Lung (tissue), 12 donors: ENCODE measurements around the gene RALB. TPM values are rescaled to one million over a fixed set of nuclear protein-coding genes. Genes with fewer than 3 reads are reported as not detected.

Experiments
- ATAC-seq: fragments of 200-7000 bp; cut with Tn5 transposase; one replicate; pipeline ENCODE4 v1.9.1; 2020; ENCODE audit warnings: moderate number of reproducible peaks; ENCODE audit not compliant: insufficient read depth, low FRiP score
- DNase-seq, 3 donors: peaks; one replicate each; pipeline ENCODE4 v3.0.0-alpha.2; 2013 to 2017
- H3K27ac ChIP-seq, 2 donors: one replicate each; pipeline ENCODE4 v1.5.1; 2013; ENCODE audit warnings: mild to moderate bottlenecking in 2 of 2, moderate library complexity in 2 of 2, control low read depth in 1 of 2, inconsistent platforms in 1 of 2, low read depth in 1 of 2, low read length in 1 of 2
- H3K27me3 ChIP-seq, 3 donors: one replicate each; pipeline ENCODE4 v1.5.1; 2013; ENCODE audit warnings: low read length in 2 of 3; ENCODE audit not compliant: control insufficient read depth in 3 of 3, insufficient read depth in 3 of 3
- H3K36me3 ChIP-seq, 4 donors: one replicate each; pipeline ENCODE4 v1.5.1; 2013; ENCODE audit warnings: low read length in 4 of 4, mild to moderate bottlenecking in 1 of 4, moderate library complexity in 1 of 4; ENCODE audit not compliant: control insufficient read depth in 4 of 4, insufficient read depth in 4 of 4
- H3K4me1 ChIP-seq, 5 donors: one replicate each; pipeline ENCODE4 v1.5.1; 2013; ENCODE audit warnings: low read length in 5 of 5, mild to moderate bottlenecking in 2 of 5, moderate library complexity in 1 of 5; ENCODE audit not compliant: control insufficient read depth in 5 of 5, insufficient read depth in 5 of 5
- H3K4me3 ChIP-seq: one replicate; pipeline ENCODE4 v1.5.1; 2013; ENCODE audit warnings: mild to moderate bottlenecking, control low read depth, moderate library complexity
- H3K9ac ChIP-seq, 2 donors: one replicate each; pipeline ENCODE4 v1.5.1; 2013; ENCODE audit warnings: low read length in 2 of 2, control low read depth in 1 of 2; ENCODE audit not compliant: insufficient read depth in 1 of 2
- H3K9me3 ChIP-seq, 4 donors: one replicate each; pipeline ENCODE4 v1.5.1; 2013; ENCODE audit warnings: low read length in 3 of 4, mild to moderate bottlenecking in 1 of 4, moderate library complexity in 1 of 4; ENCODE audit not compliant: control insufficient read depth in 4 of 4, insufficient read depth in 3 of 4
- WGBS, 2 donors: extraction: QIAGEN DNeasy Blood & Tissue Kit; methylation state at CpG; one replicate each; pipeline ENCODE4 v1.1.7; 2013; 5-methylcytosine and 5-hydroxymethylcytosine counted together
- polyA plus RNA-seq, 2 donors: library from polyadenylated mRNA; stranded (reverse); fragments of 200-250 nt; gene quantifications; one replicate each; pipeline ENCODE4 v1.2.1, GENCODE V29; 2013
- total RNA-seq, 2 donors: library from RNA; depleted of rRNA in 1 of 2; stranded (reverse); fragments of >200 nt in 1 of 2; gene quantifications; one replicate each; pipeline ENCODE4 v1.2.1, GENCODE V29; 2014 to 2021
- TF ChIP-seq, protein P1 (sequence below): IDR thresholded peaks from 2 replicates; pipeline ENCODE4 v1.5.1; 2012; ENCODE audit warnings: mild to moderate bottlenecking; ENCODE audit errors: control extremely low read depth, extremely low read depth
- donor health status: control.
- donor health status: control.
- donor health status: Bipolar disorder and iron deficiency.
- donor health status: healthy.
- donor health status: DM: yes; HTN: yes; CAD: no.

RALB gene
- total and polyA plus RNA-seq, 4 donors = 34.6 to 111 (median 77.1) TPM

DNA sequence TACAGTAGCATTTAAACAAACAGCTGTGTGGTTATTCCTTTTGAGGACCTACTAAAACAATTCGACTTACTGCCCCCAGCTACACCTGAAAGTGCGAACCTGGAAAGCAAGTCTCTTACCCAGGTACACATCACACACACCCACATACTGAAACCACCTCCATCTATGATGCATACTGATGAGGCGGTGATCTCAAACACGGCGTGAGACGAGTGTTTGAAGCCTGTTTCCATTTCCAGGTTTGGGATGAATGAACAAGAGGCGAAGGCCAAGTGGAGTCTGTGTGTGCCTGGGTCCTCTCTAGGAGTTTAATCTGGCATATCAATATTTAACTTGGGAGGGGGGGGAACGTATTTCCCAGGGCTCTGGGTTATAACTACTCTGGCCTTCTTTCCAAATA lies 31.0 kb upstream of the RALB start:
- Histone ChIP-seq H3K27ac (no peak overlapping the region), H3K9ac (no peak overlapping the region), H3K9me3 (peaks cover 0 to 10% (median 1%) of the 10 kb centered on the region in 4 donors), H3K4me1 (peaks cover 3 to 17% (median 5%) of the 10 kb centered on the region in 5 donors), H3K36me3 (peaks cover 0 to 25% (median 8%) of the 10 kb centered on the region in 4 donors), H3K27me3 (no peaks in the 10 kb centered on the region), H3K4me3 (no peak overlapping the region)
- TF ChIP-seq, protein P1, sequence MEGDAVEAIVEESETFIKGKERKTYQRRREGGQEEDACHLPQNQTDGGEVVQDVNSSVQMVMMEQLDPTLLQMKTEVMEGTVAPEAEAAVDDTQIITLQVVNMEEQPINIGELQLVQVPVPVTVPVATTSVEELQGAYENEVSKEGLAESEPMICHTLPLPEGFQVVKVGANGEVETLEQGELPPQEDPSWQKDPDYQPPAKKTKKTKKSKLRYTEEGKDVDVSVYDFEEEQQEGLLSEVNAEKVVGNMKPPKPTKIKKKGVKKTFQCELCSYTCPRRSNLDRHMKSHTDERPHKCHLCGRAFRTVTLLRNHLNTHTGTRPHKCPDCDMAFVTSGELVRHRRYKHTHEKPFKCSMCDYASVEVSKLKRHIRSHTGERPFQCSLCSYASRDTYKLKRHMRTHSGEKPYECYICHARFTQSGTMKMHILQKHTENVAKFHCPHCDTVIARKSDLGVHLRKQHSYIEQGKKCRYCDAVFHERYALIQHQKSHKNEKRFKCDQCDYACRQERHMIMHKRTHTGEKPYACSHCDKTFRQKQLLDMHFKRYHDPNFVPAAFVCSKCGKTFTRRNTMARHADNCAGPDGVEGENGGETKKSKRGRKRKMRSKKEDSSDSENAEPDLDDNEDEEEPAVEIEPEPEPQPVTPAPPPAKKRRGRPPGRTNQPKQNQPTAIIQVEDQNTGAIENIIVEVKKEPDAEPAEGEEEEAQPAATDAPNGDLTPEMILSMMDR = no peak
- DNase-seq (no peak), ATAC-seq (no peak)
- 95 to 96% methylated on average over 8 of the region's 8 CpGs for WGBS, 2 donors

DNA sequence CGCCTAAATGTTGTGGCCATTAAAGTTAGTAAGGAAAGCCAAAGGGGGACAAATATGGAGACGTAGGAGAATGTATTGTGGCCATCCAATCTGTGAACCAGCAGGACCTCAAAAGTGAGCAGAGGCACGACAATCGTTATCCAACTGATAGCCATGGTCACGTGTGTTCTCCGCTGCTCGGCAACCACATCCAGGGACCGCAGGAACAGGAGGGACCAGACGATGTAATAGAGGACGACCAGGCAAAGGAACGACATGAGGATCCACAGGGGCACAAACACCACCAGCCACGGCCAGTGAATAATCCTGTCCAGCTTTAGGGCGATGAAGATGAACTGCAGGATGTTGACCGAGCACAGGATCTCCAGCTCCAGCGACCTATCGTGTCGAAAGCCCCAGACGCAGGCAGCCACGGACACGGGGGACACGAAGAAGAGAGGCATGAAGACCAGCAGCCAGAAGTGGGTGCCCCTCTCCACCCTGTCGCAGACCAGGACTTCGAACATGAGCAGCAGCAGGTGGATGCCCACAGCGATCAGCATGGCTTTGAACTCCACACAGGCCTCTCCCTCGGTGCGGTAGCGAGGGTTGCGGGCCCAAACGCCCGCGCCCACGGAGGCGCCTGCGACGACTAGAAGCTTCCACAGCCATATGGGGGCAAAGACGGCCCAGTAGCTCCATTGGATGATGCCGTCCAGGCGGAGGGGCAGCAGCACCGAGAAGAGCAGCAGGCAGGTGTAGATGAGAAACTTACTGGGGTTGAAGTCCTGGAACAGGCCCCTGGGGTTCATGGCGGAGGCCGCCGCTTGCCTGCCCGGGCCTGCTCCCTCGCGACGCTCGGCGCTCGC lies 30.2 kb upstream of the RALB start:
- Histone ChIP-seq H3K9me3 (peaks cover 0 to 10% (median 1%) of the 10 kb centered on the region in 4 donors), H3K9ac (no peak overlapping the region), H3K27me3 (no peaks in the 10 kb centered on the region), H3K36me3 (peaks cover 0 to 22% (median 8%) of the 10 kb centered on the region in 4 donors), H3K4me3 (peak overlapping the region; percentile 55), H3K27ac (peak overlapping the region; percentile 96 to 97), H3K4me1 (peaks cover 3 to 17% (median 5%) of the 10 kb centered on the region in 5 donors)
- DNase-seq = no peak
- TF ChIP-seq, protein P1 = no peak
- no peak for ATAC-seq
- 79 to 93% methylated on average over 41 to 49 of the region's 49 CpGs for WGBS, 2 donors

DNA sequence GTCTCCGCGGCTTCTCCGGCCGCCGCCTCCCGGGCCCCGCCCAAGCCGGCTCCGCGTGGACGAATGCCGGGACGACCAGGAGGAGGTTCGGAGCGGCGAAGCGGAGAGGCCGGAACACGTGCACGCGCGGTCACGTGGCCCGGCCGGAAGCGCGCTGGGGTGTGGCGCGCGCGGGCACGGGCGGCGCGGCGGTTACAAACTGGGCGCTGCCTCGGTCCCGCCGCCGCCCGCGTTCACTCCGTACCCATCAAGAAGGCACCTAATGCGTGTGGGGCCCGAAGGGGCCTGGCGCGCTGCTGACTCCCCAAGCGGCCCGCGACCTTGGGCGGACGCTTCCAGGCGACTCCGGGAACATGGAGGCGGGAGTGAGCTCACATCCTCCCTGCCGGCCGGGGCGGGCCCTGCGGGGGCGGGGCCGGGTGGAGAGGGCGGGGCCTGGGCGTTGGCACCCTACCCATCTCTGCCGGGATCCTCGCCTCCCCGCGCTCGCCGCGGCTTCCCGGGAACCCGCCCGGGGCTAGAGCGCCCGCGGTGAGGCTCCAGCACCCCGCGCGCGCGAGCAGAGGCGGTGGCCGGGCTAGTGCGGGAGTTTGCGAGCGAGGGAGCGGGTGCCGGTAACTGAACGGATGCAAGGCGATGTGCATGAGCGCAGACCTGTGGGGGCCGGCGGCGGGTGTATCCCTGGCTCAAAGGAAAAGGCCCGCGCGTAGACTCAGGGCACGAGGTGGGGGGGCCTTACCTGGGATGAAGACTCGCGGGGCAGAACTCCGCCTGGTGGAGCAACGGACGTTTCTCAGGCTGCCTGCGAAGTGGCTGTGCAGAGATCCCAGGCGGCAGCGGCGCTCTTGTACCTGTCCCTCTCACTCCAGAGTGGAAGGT lies 29.4 kb upstream of the RALB start, which contains the start of gene TMEM185B:
TSS of gene TMEM185B (minus strand) at position 367 of the 879 bp plus-strand sequence. CDS start 424 bp downstream, outside the sequence.
- Histone ChIP-seq H3K27me3 (peaks cover 0 to 2% (median 2%) of the 10 kb centered on the region in 3 donors), H3K4me1 (peaks cover 3 to 17% (median 5%) of the 10 kb centered on the region in 5 donors), H3K4me3 (peak within 1 kb of the TSS; percentile 61), H3K36me3 (peaks cover 0 to 21% (median 8%) of the 10 kb centered on the region in 4 donors), H3K27ac (peak within 1 kb of the TSS; percentile 96 to 97), H3K9me3 (peaks cover 0 to 10% (median 1%) of the 10 kb centered on the region in 4 donors), H3K9ac (peak within 1 kb of the TSS; percentile 50 to 73)
- TF ChIP-seq, protein P1 = no peak
- DNase-seq = peak; percentile 89 to 94 (median 90)
- 2 to 3% methylated on average over 81 to 108 of the region's 108 CpGs for WGBS, 2 donors
- ATAC-seq = peak; percentile 98
